AG09319 (cell line): ENCODE measurements around the gene MAFF.

Source experiments
- DNase-seq: peaks from one replicate; pipeline ENCODE4 v3.0.0-alpha.2; 2010; ENCODE audit warnings: low read depth; ENCODE audit errors: extremely low read depth
- CTCF ChIP-seq: IDR thresholded peaks from 2 replicates; pipeline ENCODE4 v1.5.1; 2011; ENCODE audit warnings: low read depth, mild to moderate bottlenecking, inconsistent platforms, low read length, moderate library complexity

The MAFF gene

GRCh38 chr22:38165922-38166593 lies 35.7 kb upstream of the MAFF start:
- TF ChIP-seq CTCF: no peak
- no peak for DNase-seq

GRCh38 chr22:38167988-38168407 lies 33.8 kb upstream of the MAFF start:
- no peak for TF ChIP-seq CTCF
- no peak for DNase-seq

GRCh38 chr22:38169116-38169515 lies 32.7 kb upstream of the MAFF start:
- no peak for DNase-seq
- TF ChIP-seq CTCF: no peak

GRCh38 chr22:38170469-38170868 lies 31.3 kb upstream of the MAFF start:
- no peak for TF ChIP-seq CTCF
- no peak for DNase-seq

GRCh38 chr22:38171927-38172831 lies 29.6 kb upstream of the MAFF start:
- TF ChIP-seq CTCF: no peak
- no peak for DNase-seq

- no peak for TF ChIP-seq CTCF
- DNase-seq: no peak
These were observed 28.8 kb upstream of the MAFF start for GRCh38 chr22:38172832-38173640.

- TF ChIP-seq CTCF: no peak
- no peak for DNase-seq
These were observed 28.2 kb upstream of the MAFF start for GRCh38 chr22:38173641-38173906.
